Right lobe of liver (tissue), 4 donors: ENCODE measurements around the gene TENM4.

ENCODE experiments used
- CTCF ChIP-seq, 4 donors: fragments of 200-600 bp in 3 of 4; fragments of 450-650 bp in 1 of 4; IDR thresholded peaks; one replicate each; pipeline versions ENCODE4 v1.5.1 to v1.8.0; 2016 to 2022; ENCODE audit warnings: antibody characterized with exemption in 4 of 4, mild to moderate bottlenecking in 2 of 4
- POLR2A ChIP-seq: fragments of 450-650 bp; IDR thresholded peaks from one replicate; pipeline ENCODE4 v1.6.1; 2017; ENCODE audit warnings: antibody characterized with exemption, mild to moderate bottlenecking
- donor health status: DM: no; HTN: no; CAD: no.
- donor health status: DM: no; HTN: no; CAD: no.
- donor health status: DM: no; HTN: yes; CAD: no.

GRCh38 chr11:78995171-78995570 is 445.7 kb downstream of the TENM4 start:
- no peak for TF ChIP-seq CTCF (IDR thresholded peaks at IDR 0.05)
- no peak for TF ChIP-seq POLR2A
